Ishikawa (cell line): ENCODE measurements around the gene RXRA.

ENCODE experiments used
- EP300 ChIP-seq: IDR thresholded peaks from 2 replicates; pipeline ENCODE4 v1.6.1; 2012; ENCODE audit warnings: borderline replicate concordance
- YY1 ChIP-seq: IDR thresholded peaks from 2 replicates; pipeline ENCODE4 v1.6.1; 2012; ENCODE audit warnings: low read depth

GRCh38 chr9:134357631-134358025, 31.4 kb downstream of the RXRA start:
- no peak for TF ChIP-seq YY1
- TF ChIP-seq EP300, result no peak
